Right lobe of liver (tissue), 4 donors: ENCODE data around the gene ZNF333.
"Not testable (repeated sequence)": the region's sequence is repeated elsewhere in the genome, so short reads cannot be mapped to it uniquely, and the experiment has no call there.

Source experiments
- POLR2A ChIP-seq: fragments of 450-650 bp; IDR thresholded peaks from one replicate; pipeline ENCODE4 v1.6.1; 2017; ENCODE audit warnings: antibody characterized with exemption, mild to moderate bottlenecking
- TF ChIP-seq, protein P1 (sequence below), 4 donors: fragments of 200-600 bp in 3 of 4; fragments of 450-650 bp in 1 of 4; IDR thresholded peaks; one replicate each; pipeline versions ENCODE4 v1.5.1 to v1.8.0; 2016 to 2022; ENCODE audit warnings: antibody characterized with exemption in 4 of 4, mild to moderate bottlenecking in 2 of 4
- donor health status: DM: no; HTN: no; CAD: no.
- donor health status: DM: no; HTN: no; CAD: no.
- donor health status: DM: no; HTN: yes; CAD: no.

DNA sequence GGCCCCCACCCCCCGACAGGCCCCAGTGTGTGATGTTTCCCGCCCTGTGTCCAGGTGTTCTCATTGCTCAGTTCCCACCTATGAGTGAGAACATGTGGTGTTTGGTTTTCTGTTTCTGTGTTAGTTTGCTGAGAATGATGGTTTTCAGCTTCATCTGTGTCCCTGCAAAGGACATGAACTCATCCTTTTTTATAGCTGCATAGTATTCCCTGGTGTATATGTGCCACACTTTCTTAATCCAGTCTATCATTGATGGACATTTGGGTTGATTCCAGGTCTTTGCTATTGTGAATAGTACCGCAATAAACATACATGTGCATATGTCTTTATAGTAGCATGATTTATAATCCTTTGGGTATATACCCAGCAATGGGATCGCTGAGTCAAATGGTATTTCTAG is 87.8 kb downstream of the ZNF333 start:
- TF ChIP-seq, protein P1, sequence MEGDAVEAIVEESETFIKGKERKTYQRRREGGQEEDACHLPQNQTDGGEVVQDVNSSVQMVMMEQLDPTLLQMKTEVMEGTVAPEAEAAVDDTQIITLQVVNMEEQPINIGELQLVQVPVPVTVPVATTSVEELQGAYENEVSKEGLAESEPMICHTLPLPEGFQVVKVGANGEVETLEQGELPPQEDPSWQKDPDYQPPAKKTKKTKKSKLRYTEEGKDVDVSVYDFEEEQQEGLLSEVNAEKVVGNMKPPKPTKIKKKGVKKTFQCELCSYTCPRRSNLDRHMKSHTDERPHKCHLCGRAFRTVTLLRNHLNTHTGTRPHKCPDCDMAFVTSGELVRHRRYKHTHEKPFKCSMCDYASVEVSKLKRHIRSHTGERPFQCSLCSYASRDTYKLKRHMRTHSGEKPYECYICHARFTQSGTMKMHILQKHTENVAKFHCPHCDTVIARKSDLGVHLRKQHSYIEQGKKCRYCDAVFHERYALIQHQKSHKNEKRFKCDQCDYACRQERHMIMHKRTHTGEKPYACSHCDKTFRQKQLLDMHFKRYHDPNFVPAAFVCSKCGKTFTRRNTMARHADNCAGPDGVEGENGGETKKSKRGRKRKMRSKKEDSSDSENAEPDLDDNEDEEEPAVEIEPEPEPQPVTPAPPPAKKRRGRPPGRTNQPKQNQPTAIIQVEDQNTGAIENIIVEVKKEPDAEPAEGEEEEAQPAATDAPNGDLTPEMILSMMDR (IDR thresholded peaks at IDR 0.05) = not testable (repeated sequence)
- TF ChIP-seq POLR2A = not testable (repeated sequence)
